ENCODE data around the gene DHRS7B.
A peak's percentile ranks its signal among the peaks of the same experiment; 100 is the strongest.
"Not testable (repeated sequence)": the region's sequence is repeated elsewhere in the genome, so short reads cannot be mapped to it uniquely, and the experiment has no call there.

Gene DHRS7B

DNA sequence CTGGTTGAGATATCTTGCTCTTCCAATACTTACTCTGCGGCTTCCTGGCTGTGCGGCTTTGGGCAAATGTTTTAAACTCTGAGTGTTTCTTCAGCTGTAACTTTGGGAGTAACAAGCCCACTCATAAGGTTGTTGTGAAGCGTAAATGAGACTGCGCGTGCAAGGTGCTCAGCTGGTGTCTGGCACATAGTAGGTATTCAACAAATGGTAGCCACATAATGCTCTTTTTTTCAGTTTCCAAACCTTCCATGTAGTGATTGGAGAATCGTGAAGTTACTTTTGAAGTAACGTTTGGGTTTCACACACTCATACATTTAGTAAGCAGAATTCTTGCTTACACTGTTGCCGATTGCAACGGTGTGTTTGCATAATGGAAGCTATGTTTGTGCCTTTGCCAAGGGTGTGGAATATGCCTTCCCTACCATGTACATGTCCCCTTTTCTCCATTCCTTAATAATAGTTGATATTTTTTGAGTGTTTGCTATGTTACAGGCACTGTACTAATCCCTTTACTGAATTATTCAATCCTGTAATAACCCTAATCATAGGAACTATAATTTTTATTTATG, 829 bp downstream of the DHRS7B start:
- no peaks in the 10 kb centered on the region for H3K36me3 ChIP-seq (ENCODE audit: control insufficient read depth in 2 of 2, insufficient read depth in 2 of 2, low read length in 2 of 2)
- peak overlapping the region; percentile 91 to 96 for H3K9ac ChIP-seq (ENCODE audit: low read depth in 1 of 2, low read length in 2 of 2)
- no peaks in the 10 kb centered on the region for H3K27me3 ChIP-seq (ENCODE audit: control insufficient read depth in 2 of 2, insufficient read depth in 2 of 2, low read length in 2 of 2)
- peaks cover 11 to 14% of the 10 kb centered on the region in 2 donors for H3K4me1 ChIP-seq (ENCODE audit: control insufficient read depth in 2 of 2, insufficient read depth in 2 of 2, low read length in 2 of 2)
- H3K4me3 ChIP-seq (ENCODE audit: low read length in 2 of 2): peak overlapping the region; percentile 96 to 97
- peak overlapping the region; percentile 94 to 96 for H3K27ac ChIP-seq (ENCODE audit: low read depth in 2 of 2, low read length in 2 of 2)
- H3K9me3 ChIP-seq (ENCODE audit: control insufficient read depth in 2 of 2, low read length in 2 of 2): no peaks in the 10 kb centered on the region

DNA sequence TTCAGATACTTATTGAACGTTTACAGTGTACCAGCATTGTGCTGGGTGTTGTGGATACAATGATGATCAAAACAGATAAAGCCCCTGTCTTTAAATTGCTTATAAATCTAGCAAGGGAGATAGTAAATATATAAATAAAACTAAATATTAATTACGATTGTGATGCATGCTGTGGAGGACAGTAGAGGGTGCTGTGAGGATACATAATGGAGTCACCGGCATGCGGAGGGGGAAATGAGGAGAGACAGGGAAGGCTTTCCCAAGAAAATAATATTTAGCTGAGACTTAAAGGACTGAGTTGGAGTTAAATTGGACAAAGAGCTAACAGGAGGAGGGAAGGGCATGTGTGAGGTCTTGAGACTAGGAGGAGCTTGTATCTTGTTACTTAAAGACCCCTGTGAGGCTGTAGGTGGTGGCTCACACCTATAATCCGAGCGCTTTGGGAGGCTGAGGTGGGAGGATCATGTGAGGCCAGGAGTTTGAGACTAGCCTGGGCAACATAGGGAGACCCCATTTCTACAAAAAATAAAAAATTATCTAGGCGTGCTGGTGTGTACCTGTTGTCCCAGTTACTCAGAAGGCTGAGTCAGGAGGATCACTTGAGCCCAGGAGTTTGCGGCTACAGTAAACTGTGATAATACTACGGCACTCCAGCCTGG, 2.4 kb downstream of the DHRS7B start:
- no peaks in the 10 kb centered on the region for H3K9me3 ChIP-seq (ENCODE audit: control insufficient read depth in 2 of 2, low read length in 2 of 2)
- H3K4me3 ChIP-seq (ENCODE audit: low read length in 2 of 2): no peak overlapping the region
- no peaks in the 10 kb centered on the region for H3K27me3 ChIP-seq (ENCODE audit: control insufficient read depth in 2 of 2, insufficient read depth in 2 of 2, low read length in 2 of 2)
- H3K27ac ChIP-seq (ENCODE audit: low read depth in 2 of 2, low read length in 2 of 2): no peak overlapping the region
- H3K36me3 ChIP-seq (ENCODE audit: control insufficient read depth in 2 of 2, insufficient read depth in 2 of 2, low read length in 2 of 2): no peaks in the 10 kb centered on the region
- H3K9ac ChIP-seq (ENCODE audit: low read depth in 1 of 2, low read length in 2 of 2): no peak overlapping the region
- peaks cover 11 to 14% of the 10 kb centered on the region in 2 donors for H3K4me1 ChIP-seq (ENCODE audit: control insufficient read depth in 2 of 2, insufficient read depth in 2 of 2, low read length in 2 of 2)

DNA sequence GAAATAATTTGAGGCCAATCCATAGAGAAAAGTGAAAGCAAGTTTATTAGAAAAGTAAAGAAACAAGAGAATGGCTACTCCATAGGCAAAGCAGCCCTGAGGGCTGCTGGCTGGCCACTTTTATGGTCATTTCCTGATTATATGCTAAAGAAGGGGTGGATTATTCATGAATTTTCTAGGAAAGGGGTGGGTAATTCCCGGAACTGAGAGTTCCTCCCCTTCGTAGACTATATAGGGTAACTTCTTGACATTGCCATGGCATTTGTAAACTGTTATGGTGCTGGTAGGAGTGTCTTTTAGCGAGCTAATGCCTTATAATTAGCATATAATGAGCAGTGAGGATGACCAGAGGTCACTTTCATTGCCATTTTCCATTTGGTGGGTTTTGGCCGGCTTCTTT, 4.4 kb downstream of the DHRS7B start:
- Histone ChIP-seq H3K27ac (ENCODE audit: low read depth in 2 of 2, low read length in 2 of 2) (no peak overlapping the region), H3K9ac (ENCODE audit: low read depth in 1 of 2, low read length in 2 of 2) (no peak overlapping the region), H3K4me3 (ENCODE audit: low read length in 2 of 2) (no peak overlapping the region), H3K27me3 (ENCODE audit: control insufficient read depth in 2 of 2, insufficient read depth in 2 of 2, low read length in 2 of 2) (no peaks in the 10 kb centered on the region), H3K36me3 (ENCODE audit: control insufficient read depth in 2 of 2, insufficient read depth in 2 of 2, low read length in 2 of 2) (no peaks in the 10 kb centered on the region), H3K4me1 (ENCODE audit: control insufficient read depth in 2 of 2, insufficient read depth in 2 of 2, low read length in 2 of 2) (peaks cover 11 to 13% of the 10 kb centered on the region in 2 donors), H3K9me3 (ENCODE audit: control insufficient read depth in 2 of 2, low read length in 2 of 2) (no peaks in the 10 kb centered on the region)

DNA sequence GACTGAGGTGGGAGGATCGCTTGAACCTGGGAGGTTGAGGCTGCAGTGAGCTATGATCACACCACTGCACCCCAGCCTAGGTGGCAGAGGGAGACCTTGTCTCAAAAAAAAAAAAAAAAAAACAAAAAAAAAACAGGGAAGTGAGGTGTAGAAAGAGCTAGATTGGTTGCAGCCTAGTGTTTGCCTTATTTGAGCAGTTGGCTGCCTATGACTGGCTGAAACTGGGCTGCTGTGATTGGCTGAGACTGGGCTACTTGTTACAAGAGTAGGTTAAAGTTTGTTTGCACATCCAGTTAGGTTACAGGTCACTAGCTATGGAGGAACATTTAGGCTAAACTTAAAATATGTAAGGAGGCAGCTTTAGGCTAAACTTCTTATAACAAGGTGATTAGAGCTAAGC, 5.7 kb downstream of the DHRS7B start:
- no peak overlapping the region for H3K27ac ChIP-seq (ENCODE audit: low read depth in 2 of 2, low read length in 2 of 2)
- no peaks in the 10 kb centered on the region for H3K9me3 ChIP-seq (ENCODE audit: control insufficient read depth in 2 of 2, low read length in 2 of 2)
- H3K4me3 ChIP-seq (ENCODE audit: low read length in 2 of 2): no peak overlapping the region
- no peak overlapping the region for H3K9ac ChIP-seq (ENCODE audit: low read depth in 1 of 2, low read length in 2 of 2)
- H3K36me3 ChIP-seq (ENCODE audit: control insufficient read depth in 2 of 2, insufficient read depth in 2 of 2, low read length in 2 of 2): no peaks in the 10 kb centered on the region
- peaks cover 7% of the 10 kb centered on the region in 2 donors for H3K4me1 ChIP-seq (ENCODE audit: control insufficient read depth in 2 of 2, insufficient read depth in 2 of 2, low read length in 2 of 2)
- H3K27me3 ChIP-seq (ENCODE audit: control insufficient read depth in 2 of 2, insufficient read depth in 2 of 2, low read length in 2 of 2): no peaks in the 10 kb centered on the region

DNA sequence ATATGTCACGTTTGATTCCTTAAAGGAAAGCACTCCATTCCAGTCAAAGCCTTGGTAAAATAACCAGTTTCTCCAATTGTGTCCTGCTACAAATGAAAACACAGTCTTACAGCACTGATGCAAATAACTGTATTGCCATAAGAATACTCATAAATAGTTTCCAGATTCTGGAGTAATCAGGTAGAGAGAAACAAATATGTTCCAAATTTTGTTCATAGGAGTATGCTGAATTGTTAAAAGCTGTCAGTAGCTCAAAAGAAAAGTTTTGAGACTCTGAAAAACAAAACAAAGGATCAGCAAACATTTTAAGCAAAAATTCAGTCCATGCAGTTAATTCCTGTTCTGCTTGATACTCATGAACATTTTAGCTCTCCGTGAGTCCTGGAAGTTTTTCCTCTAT, 7.8 kb downstream of the DHRS7B start:
- H3K27me3 ChIP-seq (ENCODE audit: control insufficient read depth in 2 of 2, insufficient read depth in 2 of 2, low read length in 2 of 2): no peaks in the 10 kb centered on the region
- no peaks in the 10 kb centered on the region for H3K36me3 ChIP-seq (ENCODE audit: control insufficient read depth in 2 of 2, insufficient read depth in 2 of 2, low read length in 2 of 2)
- no peak overlapping the region for H3K4me3 ChIP-seq (ENCODE audit: low read length in 2 of 2)
- no peak overlapping the region for H3K27ac ChIP-seq (ENCODE audit: low read depth in 2 of 2, low read length in 2 of 2)
- H3K9me3 ChIP-seq (ENCODE audit: control insufficient read depth in 2 of 2, low read length in 2 of 2): no peaks in the 10 kb centered on the region
- no peak overlapping the region for H3K9ac ChIP-seq (ENCODE audit: low read depth in 1 of 2, low read length in 2 of 2)
- no peaks in the 10 kb centered on the region for H3K4me1 ChIP-seq (ENCODE audit: control insufficient read depth in 2 of 2, insufficient read depth in 2 of 2, low read length in 2 of 2)

DNA sequence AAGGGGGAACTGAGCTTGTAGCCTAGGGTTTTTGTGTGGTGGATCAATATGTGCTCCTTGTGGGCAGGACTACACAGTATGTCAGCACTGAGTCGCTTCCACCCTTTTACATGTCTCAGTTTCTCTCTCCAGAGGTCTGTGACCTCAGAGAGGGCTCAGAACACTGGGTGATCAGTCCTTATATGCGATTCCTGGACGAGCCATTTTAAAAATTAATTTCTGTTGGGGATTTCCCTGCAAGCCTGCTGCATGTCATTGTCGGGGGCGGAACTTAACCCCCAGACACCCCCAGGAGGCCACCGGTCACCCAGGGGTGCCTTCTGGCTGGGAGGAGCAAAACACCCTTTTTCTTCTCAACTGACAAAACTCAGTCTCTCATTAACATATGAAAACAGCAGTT, 14.1 kb downstream of the DHRS7B start:
- Histone ChIP-seq H3K9me3 (ENCODE audit: control insufficient read depth in 2 of 2, low read length in 2 of 2) (no peaks in the 10 kb centered on the region), H3K4me3 (ENCODE audit: low read length in 2 of 2) (no peak overlapping the region), H3K36me3 (ENCODE audit: control insufficient read depth in 2 of 2, insufficient read depth in 2 of 2, low read length in 2 of 2) (no peaks in the 10 kb centered on the region), H3K4me1 (ENCODE audit: control insufficient read depth in 2 of 2, insufficient read depth in 2 of 2, low read length in 2 of 2) (peaks cover 0 to 2% of the 10 kb centered on the region in 2 donors), H3K9ac (ENCODE audit: low read depth in 1 of 2, low read length in 2 of 2) (no peak overlapping the region), H3K27ac (ENCODE audit: low read depth in 2 of 2, low read length in 2 of 2) (no peak overlapping the region), H3K27me3 (ENCODE audit: control insufficient read depth in 2 of 2, insufficient read depth in 2 of 2, low read length in 2 of 2) (no peaks in the 10 kb centered on the region)

DNA sequence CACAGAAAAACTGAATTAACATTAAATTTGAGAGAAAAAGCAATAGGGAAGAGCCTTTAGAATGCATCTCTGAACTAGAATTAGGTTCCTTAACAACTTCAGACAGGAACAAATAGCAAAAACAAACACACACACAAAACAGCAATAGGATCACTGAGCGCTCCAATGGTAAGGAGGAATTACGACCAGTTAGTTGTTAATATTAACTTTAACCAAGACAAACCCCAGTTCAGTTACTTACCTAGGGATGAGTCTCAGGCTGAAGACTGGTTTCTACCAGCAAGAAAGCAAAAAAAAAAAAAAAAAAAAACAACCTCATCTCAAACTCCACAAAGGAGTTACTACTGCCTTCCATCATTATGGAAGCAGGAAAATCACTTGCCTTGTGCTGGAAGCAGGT, 14.6 kb downstream of the DHRS7B start:
- Histone ChIP-seq H3K36me3 (ENCODE audit: control insufficient read depth in 2 of 2, insufficient read depth in 2 of 2, low read length in 2 of 2) (no peaks in the 10 kb centered on the region), H3K4me3 (ENCODE audit: low read length in 2 of 2) (no peak overlapping the region), H3K9me3 (ENCODE audit: control insufficient read depth in 2 of 2, low read length in 2 of 2) (no peaks in the 10 kb centered on the region), H3K4me1 (ENCODE audit: control insufficient read depth in 2 of 2, insufficient read depth in 2 of 2, low read length in 2 of 2) (peaks cover 0 to 2% of the 10 kb centered on the region in 2 donors), H3K27me3 (ENCODE audit: control insufficient read depth in 2 of 2, insufficient read depth in 2 of 2, low read length in 2 of 2) (no peaks in the 10 kb centered on the region), H3K9ac (ENCODE audit: low read depth in 1 of 2, low read length in 2 of 2) (no peak overlapping the region), H3K27ac (ENCODE audit: low read depth in 2 of 2, low read length in 2 of 2) (no peak overlapping the region)

DNA sequence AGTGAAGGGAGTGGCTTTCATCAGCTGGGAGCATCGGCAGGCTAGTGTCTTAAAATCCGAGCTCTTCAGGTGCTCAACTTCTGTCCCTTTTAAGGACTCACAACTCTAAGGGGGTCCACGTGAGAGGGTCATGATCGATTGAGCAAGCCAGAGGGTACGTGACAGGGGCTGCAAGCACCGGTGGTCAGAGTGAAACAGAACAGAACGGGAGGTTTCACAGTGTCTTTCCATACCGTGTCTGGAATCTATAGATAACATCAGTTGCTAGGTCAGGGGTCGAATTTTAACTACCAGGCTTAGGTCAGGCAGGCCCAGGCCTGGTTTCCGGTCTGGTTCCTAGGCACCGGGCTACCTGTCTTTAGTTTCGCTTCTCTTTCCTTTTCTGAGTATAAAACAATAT, 15.3 kb downstream of the DHRS7B start:
- not testable (repeated sequence) for H3K9ac ChIP-seq (ENCODE audit: low read depth in 1 of 2, low read length in 2 of 2); H3K27me3 ChIP-seq (ENCODE audit: control insufficient read depth in 2 of 2, insufficient read depth in 2 of 2, low read length in 2 of 2); H3K4me1 ChIP-seq (ENCODE audit: control insufficient read depth in 2 of 2, insufficient read depth in 2 of 2, low read length in 2 of 2); H3K27ac ChIP-seq (ENCODE audit: low read depth in 2 of 2, low read length in 2 of 2); H3K9me3 ChIP-seq (ENCODE audit: control insufficient read depth in 2 of 2, low read length in 2 of 2); H3K36me3 ChIP-seq (ENCODE audit: control insufficient read depth in 2 of 2, insufficient read depth in 2 of 2, low read length in 2 of 2); H3K4me3 ChIP-seq (ENCODE audit: low read length in 2 of 2)

DNA sequence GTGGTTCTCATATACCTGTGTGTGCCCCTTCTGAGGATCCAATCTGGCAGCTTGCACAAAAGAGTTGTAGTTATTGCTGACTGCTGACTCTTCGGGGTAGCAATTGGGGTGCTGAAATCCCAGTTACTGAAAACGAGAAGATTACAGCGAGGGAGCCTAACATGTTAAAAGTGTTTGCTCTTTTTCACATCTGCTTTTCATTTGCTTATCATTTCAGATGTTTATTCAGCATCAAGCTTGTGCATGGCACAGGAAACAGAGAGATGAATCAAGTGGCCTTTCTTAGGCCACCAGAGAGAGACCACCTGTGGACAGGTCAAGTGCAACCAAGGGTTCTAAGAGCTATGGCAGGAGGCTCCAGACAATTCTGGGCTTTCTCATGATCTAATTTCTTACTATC, 16.9 kb downstream of the DHRS7B start:
- peaks cover 0 to 2% of the 10 kb centered on the region in 2 donors for H3K4me1 ChIP-seq (ENCODE audit: control insufficient read depth in 2 of 2, insufficient read depth in 2 of 2, low read length in 2 of 2)
- H3K9me3 ChIP-seq (ENCODE audit: control insufficient read depth in 2 of 2, low read length in 2 of 2): no peaks in the 10 kb centered on the region
- no peak overlapping the region for H3K27ac ChIP-seq (ENCODE audit: low read depth in 2 of 2, low read length in 2 of 2)
- H3K36me3 ChIP-seq (ENCODE audit: control insufficient read depth in 2 of 2, insufficient read depth in 2 of 2, low read length in 2 of 2): no peaks in the 10 kb centered on the region
- H3K27me3 ChIP-seq (ENCODE audit: control insufficient read depth in 2 of 2, insufficient read depth in 2 of 2, low read length in 2 of 2): no peaks in the 10 kb centered on the region
- H3K9ac ChIP-seq (ENCODE audit: low read depth in 1 of 2, low read length in 2 of 2): no peak overlapping the region
- no peak overlapping the region for H3K4me3 ChIP-seq (ENCODE audit: low read length in 2 of 2)

DNA sequence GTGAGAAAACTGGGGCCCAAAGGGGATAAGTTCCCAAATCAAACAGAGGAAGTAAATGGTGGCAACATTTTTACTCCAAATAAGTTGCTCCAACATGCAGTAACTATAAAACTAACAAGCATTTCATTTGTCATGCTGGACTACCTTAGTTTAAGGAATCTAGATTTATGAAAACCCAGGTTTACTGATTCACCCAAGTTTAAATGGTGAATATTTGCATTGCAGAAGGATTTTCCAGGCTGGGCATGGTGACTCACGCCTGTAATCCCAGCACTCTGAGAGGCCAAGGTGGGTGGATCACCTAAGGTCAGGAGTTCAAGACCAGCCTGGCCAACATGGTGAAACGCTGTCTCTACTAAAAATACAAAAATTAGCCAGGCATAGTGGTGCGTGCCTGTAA, 17.5 kb downstream of the DHRS7B start:
- H3K9ac ChIP-seq (ENCODE audit: low read depth in 1 of 2, low read length in 2 of 2): not testable (repeated sequence)

More for the DNA sequence above, 17.5 kb downstream of the DHRS7B start:
- not testable (repeated sequence) for H3K27ac ChIP-seq (ENCODE audit: low read depth in 2 of 2, low read length in 2 of 2); H3K4me3 ChIP-seq (ENCODE audit: low read length in 2 of 2); H3K27me3 ChIP-seq (ENCODE audit: control insufficient read depth in 2 of 2, insufficient read depth in 2 of 2, low read length in 2 of 2); H3K36me3 ChIP-seq (ENCODE audit: control insufficient read depth in 2 of 2, insufficient read depth in 2 of 2, low read length in 2 of 2); H3K4me1 ChIP-seq (ENCODE audit: control insufficient read depth in 2 of 2, insufficient read depth in 2 of 2, low read length in 2 of 2); H3K9me3 ChIP-seq (ENCODE audit: control insufficient read depth in 2 of 2, low read length in 2 of 2)

Data from mucosa of rectum (tissue), 2 donors.